Gastrocnemius medialis (tissue), 4 donors: ENCODE data around the gene ESYT2.

Source experiments
- CTCF ChIP-seq, 5 experiments: fragments of 450-650 bp in 3 of 5; fragments of 200-600 bp in 2 of 5; sonication (generic) in 2 of 5; IDR thresholded peaks in 4 of 5; conservative IDR thresholded peaks in 1 of 5; 1 replicate in 4 of 5; 2 replicates in 1 of 5; pipeline ENCODE4 v1.5.1; 2016 to 2019; ENCODE audit warnings: antibody characterized with exemption in 5 of 5, mild to moderate bottlenecking in 3 of 5, moderate library complexity in 3 of 5
- POLR2A ChIP-seq, 2 donors: fragments of 450-650 bp; IDR thresholded peaks; one replicate each; pipeline ENCODE4 v1.6.1; 2017; ENCODE audit warnings: antibody characterized with exemption in 2 of 2, mild to moderate bottlenecking in 2 of 2, moderate library complexity in 2 of 2

GRCh38 chr7:158702944-158703343 lies 126.4 kb downstream of the ESYT2 start:
- no peak for TF ChIP-seq POLR2A (IDR thresholded peaks at IDR 0.05)
- no peak for TF ChIP-seq CTCF (IDR thresholded peaks at IDR 0.05 in 4 of 5, conservative IDR thresholded peaks at IDR 0.05 in 1 of 5)
